HG02798 (cell line): Measurements from ENCODE around the gene ATP8B1.

Experiments used
- ATAC-seq: cut with Tn5 transposase; IDR thresholded peaks from one replicate; pipeline ENCODE4 v1.9.1; 2021; ENCODE audit warnings: mild to moderate bottlenecking; ENCODE audit not compliant: unreplicated experiment, poor library complexity

The ATP8B1 gene

DNA sequence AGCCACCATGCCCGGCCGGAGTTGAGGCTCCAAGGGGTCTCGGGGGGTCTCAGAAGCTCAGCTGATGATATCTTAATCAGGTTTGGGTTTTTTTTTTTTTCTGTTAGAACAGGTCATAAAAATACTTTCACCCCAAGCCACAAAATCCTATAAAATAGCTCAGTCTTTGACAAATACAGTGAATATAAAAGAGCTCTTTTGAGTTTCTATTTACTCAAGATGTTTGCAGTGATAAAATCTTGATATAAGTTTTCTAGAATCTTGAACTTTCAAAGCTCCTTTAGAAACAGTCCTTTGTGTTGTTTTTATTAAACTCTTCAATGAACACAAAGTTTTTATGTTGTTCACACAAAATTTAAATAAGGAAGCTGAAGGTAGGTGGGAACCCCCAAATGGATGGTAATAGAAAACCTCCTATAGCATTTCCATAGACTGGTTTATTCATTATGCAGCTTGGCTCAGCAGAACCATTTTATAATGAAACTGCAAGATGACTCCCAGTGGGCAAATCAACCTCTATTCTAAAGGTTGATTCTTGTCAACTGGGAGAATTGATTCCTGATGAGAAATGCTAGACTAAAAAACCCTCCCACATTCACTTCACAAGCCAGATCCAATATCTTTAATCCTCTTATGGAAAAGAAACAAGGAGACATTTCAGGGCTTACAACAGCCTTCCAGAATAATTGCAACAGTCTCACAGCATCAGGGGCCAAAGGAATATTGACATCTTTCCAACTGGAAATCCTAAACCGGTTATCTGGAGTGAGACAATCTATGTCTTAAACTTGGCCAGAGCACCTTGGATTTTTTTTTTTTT, 167.9 kb downstream of the ATP8B1 start:
- ATAC-seq: no peak

GRCh38 chr18:57631697-57632096, 171.4 kb downstream of the ATP8B1 start:
- no peak for ATAC-seq

GRCh38 chr18:57630754-57631595, 172.1 kb downstream of the ATP8B1 start:
- no peak for ATAC-seq

DNA sequence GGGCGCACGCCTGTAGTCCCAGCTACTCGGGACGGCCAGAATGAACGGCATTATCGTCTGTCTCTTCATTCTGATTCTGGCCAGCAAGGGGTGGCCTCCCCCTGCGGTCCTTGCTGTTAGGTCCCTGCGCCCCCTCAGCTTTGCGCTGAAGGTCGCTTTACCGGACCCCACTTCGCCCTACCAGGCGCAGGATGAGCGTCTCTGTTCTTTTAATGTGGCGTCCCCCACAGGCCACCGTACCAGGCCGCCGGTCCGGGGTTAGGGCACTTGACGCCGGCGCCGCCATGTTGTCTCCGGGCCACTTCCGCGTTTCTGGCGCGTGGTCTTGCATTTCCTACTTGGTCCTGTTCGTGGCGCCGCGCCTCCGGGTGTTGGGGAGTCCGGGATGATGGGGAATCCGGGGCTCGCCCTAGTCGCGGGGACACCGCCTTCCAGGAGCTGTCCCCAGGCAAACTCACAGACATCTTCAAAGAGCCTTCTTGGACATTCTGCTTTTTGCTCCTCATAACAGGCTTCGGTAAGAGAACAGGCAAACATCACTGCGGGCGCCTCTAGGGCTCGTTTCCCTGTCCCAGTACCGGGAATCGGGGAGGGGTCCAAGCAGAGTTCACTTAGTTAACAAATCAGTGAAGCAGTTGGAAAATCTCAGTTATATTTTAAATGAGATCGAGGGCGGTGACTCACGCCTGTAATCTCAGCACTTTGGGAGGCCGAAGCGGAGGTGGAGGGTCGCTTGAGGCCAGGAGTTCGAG, 172.9 kb downstream of the ATP8B1 start:
- ATAC-seq: peak; percentile 95

DNA sequence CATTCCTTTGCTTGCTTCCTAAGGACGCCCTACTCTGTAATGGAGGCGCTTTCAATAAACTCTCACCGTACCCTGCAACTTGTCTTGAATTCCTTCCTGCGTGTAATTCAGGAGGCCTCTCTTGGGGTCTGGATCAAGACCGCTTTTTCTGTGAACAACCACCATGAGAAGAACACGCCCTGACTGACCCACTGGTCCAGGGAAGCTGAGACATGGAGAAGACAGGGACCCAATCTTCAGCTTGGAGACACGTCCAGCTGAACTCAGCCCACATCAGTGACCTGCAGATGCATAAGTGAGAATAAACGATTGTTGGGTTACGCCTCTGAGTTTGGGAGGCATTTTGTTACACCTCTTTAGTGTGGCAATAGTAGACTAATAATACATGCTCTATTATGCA, 173.7 kb downstream of the ATP8B1 start:
- no peak for ATAC-seq

GRCh38 chr18:57627488-57627887, 175.6 kb downstream of the ATP8B1 start:
- ATAC-seq: no peak

- ATAC-seq: no peak
Observed at GRCh38 chr18:57624988-57625387, 178.1 kb downstream of the ATP8B1 start.

DNA sequence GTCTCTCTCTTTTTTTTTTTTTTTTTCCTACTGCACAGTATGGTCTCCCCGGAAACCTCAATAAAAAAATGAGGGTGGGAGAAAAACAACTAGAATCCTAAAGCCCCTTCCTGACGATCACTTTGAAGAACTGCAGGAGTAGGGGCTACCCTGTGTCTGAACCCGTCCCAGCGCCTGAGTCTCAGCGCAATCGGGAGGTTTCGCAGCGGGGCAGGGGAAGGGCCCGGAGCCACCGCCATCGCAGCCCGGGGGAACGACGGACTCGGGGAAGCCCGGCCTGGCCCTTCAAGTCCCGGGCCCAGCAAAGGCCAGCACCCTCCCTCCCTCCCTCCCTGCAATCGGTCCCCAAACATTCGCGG, 181.9 kb downstream of the ATP8B1 start:
- ATAC-seq: peak; percentile 14

DNA sequence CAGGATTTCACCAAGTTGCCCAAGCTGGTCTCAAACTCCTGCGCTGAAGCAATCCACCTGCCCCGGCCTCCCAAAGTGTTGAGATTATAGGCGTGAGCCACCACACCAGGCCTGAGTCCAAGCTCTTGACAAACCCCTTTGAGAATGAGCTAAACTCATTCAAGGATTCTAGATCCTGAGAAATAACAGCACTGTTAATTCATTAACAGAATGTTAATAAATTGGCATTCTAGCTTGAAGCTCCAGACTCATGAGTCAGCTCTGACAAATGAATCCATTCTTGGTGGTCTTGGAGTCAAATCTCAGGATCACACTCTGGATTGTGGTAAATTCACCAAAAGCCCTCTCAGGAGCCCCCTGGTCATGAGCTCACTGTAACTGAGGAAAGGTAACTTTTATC, 183.2 kb downstream of the ATP8B1 start:
- no peak for ATAC-seq

- ATAC-seq: no peak
Observed at GRCh38 chr18:57618910-57619309, 184.2 kb downstream of the ATP8B1 start.

DNA sequence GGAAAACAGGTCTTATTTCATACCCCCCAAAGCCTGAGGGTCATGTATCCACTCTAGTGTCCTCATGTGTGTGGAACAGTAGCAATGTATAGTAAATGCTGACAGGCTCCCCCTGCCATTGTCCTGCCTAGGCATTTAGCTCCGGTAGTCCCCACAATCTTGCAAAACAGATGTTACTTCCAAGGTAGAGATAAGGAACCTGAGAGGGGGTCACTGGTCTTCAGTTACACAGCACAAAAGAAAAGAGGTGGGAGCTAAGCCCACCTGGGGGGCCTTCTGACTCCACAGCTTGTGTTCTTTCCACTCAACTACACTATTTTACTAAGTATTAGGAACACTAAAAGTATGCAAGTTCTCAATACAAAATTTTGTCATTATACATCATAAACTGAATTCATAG, 199.2 kb downstream of the ATP8B1 start:
- ATAC-seq: no peak
